K562 (cell line): ENCODE data around the gene SERF2. TPM values are rescaled to one million over a fixed set of nuclear protein-coding genes. Genes with fewer than 3 reads are reported as not detected.

Experiments used
- CREB1 ChIP-seq, 2 experiments: sonication (generic) in 1 of 2; formaldehyde crosslinking in 1 of 2; IDR thresholded peaks; 2 replicates each; pipeline versions ENCODE4 v1.6.1 to v1.8.0; 2012 to 2022; ENCODE audit warnings: inconsistent platforms in 1 of 2, mild to moderate bottlenecking in 1 of 2, missing genetic modification reagents in 1 of 2, moderate library complexity in 1 of 2
- CREBBP ChIP-seq: IDR thresholded peaks from one replicate; pipeline ENCODE4 v1.6.1; 2012; ENCODE audit warnings: low read depth, mild to moderate bottlenecking, control low read depth, inconsistent platforms, low read length
- HMG20B ChIP-seq: fragments of 250-450 bp; sonication (Bioruptor Pico); IDR thresholded peaks from 2 replicates; pipeline ENCODE4 v1.5.0; 2021; ENCODE audit warnings: mild to moderate bottlenecking
- JUNB ChIP-seq: fragments of 450-650 bp; formaldehyde crosslinking; conservative IDR thresholded peaks from 2 replicates; pipeline ENCODE4 v1.4.0; 2020; ENCODE audit warnings: mild to moderate bottlenecking
- KAT8 ChIP-seq: fragments of 450-650 bp; IDR thresholded peaks from 2 replicates; pipeline ENCODE4 v1.6.1; 2016; ENCODE audit warnings: low read depth, mild to moderate bottlenecking
- NBN ChIP-seq: fragments of 450-650 bp; IDR thresholded peaks from 2 replicates; pipeline ENCODE4 v1.6.1; 2016; ENCODE audit warnings: low read depth, mild to moderate bottlenecking
- NFE2L1 ChIP-seq: fragments of 450-650 bp; IDR thresholded peaks from 2 replicates; pipeline ENCODE4 v1.6.1; 2016; ENCODE audit warnings: missing genetic modification characterization, low read depth, mild to moderate bottlenecking, missing compliant biosample characterization, moderate library complexity, borderline replicate concordance
- SLC30A9 ChIP-seq: fragments of 250-450 bp; sonication (Bioruptor Pico); IDR thresholded peaks from 2 replicates; pipeline ENCODE4 v1.8.0; 2022; ENCODE audit warnings: mild to moderate bottlenecking, moderate library complexity
- SMARCB1 ChIP-seq: IDR thresholded peaks from 2 replicates; pipeline ENCODE4 v1.6.1; 2011; ENCODE audit warnings: improper control_type of control experiment, low read depth; ENCODE audit not compliant: insufficient read length
- TAF7 ChIP-seq: fragments of 450-650 bp; IDR thresholded peaks from 2 replicates; pipeline ENCODE4 v1.6.1; 2016; ENCODE audit warnings: missing genetic modification characterization, missing compliant biosample characterization
- ZC3H8 ChIP-seq: fragments of 450-650 bp; IDR thresholded peaks from 2 replicates; pipeline ENCODE4 v1.6.1; 2017
- ZNF165 ChIP-seq: fragments of 250-450 bp; sonication (Bioruptor Pico); IDR thresholded peaks from 2 replicates; pipeline ENCODE4 v1.4.0; 2020; ENCODE audit warnings: borderline replicate concordance
- ZNF584 ChIP-seq: fragments of 200-800 bp; sonication (Bioruptor generic); IDR thresholded peaks from 2 replicates; pipeline ENCODE4 v1.6.1; 2016; ENCODE audit warnings: low read depth, mild to moderate bottlenecking, missing genetic modification characterization, missing compliant biosample characterization
- ZZZ3 ChIP-seq: fragments of 450-650 bp; IDR thresholded peaks from 2 replicates; pipeline ENCODE4 v1.6.1; 2016; ENCODE audit warnings: antibody characterized with exemption, mild to moderate bottlenecking, moderate library complexity
- polyA plus RNA-seq, 8 experiments: library from polyadenylated mRNA; depleted of rRNA in 4 of 8; stranded (reverse) in 5 of 8; unstranded in 3 of 8; fragments of >200 nt; fragmentation: Nextera tagmentation in 2 of 8; fragmentation: Illumina TruSeq in 1 of 8; extraction: Ambion mirVana in 2 of 8; extraction: Trizol in 1 of 8; gene quantifications; 2 replicates each; pipeline versions ENCODE4 v1.2.1 to v1.2.3, GENCODE V29; 2011 to 2014; ENCODE audit warnings: inconsistent platforms in 1 of 8, missing spikeins in 1 of 8
- total RNA-seq, 7 experiments: library from RNA; depleted of rRNA in 6 of 7; stranded (reverse); fragments of >200 nt in 6 of 7; fragmentation: Illumina TruSeq in 2 of 7; extraction: Trizol in 2 of 7; gene quantifications; 2 replicates each; pipeline versions ENCODE4 v1.2.1 to v1.2.3, GENCODE V29; 2011 to 2021; ENCODE audit warnings: low replicate concordance in 1 of 7
- TF ChIP-seq, protein P1 (sequence below), 2 experiments: fragments of 250-450 bp in 1 of 2; fragments of 450-650 bp in 1 of 2; sonication (Bioruptor Pico) in 1 of 2; IDR thresholded peaks; 2 replicates each; pipeline versions ENCODE4 v1.6.1 to v1.8.0; 2016 to 2021; ENCODE audit warnings: mild to moderate bottlenecking in 2 of 2, moderate library complexity in 2 of 2, missing compliant biosample characterization in 1 of 2, missing genetic modification characterization in 1 of 2
- TF ChIP-seq, protein P2 (sequence below): sonication (generic); formaldehyde crosslinking; IDR thresholded peaks from 2 replicates; pipeline ENCODE4 v1.8.1; 2023; ENCODE audit warnings: mild to moderate bottlenecking, missing genetic modification reagents, moderate library complexity
- TF ChIP-seq, protein P3 (sequence below): conservative IDR thresholded peaks from 2 replicates; pipeline ENCODE4 v1.6.1; 2011; ENCODE audit warnings: low read depth, mild to moderate bottlenecking, low read length; ENCODE audit not compliant: control insufficient read depth
- TF ChIP-seq, protein P4 (sequence below): fragments of 200-400 bp; formaldehyde crosslinking; IDR thresholded peaks from 2 replicates; pipeline ENCODE4 v1.6.1; 2017; ENCODE audit warnings: mild to moderate bottlenecking, low read depth, low read length, moderate library complexity
- TF ChIP-seq, protein P5 (sequence below): sonication (generic); formaldehyde crosslinking; IDR thresholded peaks from 2 replicates; pipeline ENCODE4 v1.8.0; 2022; ENCODE audit warnings: mild to moderate bottlenecking, missing genetic modification reagents

Gene SERF2
- total and polyA plus RNA-seq, 9 of the 15 experiments (the other 6 are each of a cell fraction or from before 2014, with no cell fraction given), result 497 to 3,360 (median 867) TPM

DNA sequence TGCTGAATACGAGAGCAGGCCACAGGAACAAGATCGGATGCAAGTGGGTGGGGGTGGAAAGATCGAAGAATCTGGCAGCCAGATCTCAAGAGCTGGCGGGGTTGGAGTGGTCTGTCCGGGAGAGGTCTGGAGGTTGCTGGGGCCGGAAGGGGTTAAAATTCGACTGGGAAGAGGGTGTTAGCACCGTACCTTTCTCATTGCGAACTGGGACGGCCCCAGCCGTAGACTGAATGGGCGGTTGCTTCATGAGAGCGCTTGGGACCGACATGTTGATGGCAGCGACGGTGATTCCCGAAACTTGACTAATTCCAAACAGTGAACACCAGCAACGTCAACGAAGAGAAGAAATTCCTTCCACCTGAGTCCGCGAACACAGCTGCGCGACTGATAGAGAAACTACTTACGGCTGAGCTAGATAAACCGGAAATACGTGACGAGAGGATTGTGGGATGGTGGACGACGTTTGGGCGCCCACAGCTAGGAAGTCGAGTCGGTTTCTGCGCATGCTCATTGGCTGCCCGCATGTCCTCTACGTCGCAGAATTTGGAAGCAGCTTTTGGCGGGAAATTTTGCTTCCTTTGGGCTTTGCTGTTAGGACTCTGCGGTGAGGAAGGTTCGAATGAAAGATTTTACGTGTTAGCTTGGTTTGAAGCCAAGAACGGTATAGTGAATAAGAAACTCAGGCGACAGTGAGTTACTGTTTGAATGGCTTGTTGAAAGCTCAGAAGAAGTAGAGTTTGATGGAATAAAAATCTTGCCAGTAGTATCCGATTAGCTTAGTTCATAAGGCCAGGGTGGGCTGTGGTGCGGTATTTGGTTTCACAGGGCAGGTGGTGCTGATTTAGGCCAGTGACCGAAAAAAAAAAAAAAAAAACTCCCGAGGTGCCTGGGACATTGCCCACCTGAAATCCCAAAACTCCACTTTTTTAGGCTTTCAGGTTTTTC is 32.5 kb downstream of the SERF2 start, which contains the start of gene MFAP1 (continued):
- TF ChIP-seq CREB1 (IDR thresholded peaks at IDR 0.05), result peak; percentile 89
- peak; percentile 90 for TF ChIP-seq CREB1 (CRISPR knock-in tag; IDR thresholded peaks at IDR 0.05)
- TF ChIP-seq NBN, result peak; percentile 88; the same call in 1 of the 2 replicates
- TF ChIP-seq, protein P1, sequence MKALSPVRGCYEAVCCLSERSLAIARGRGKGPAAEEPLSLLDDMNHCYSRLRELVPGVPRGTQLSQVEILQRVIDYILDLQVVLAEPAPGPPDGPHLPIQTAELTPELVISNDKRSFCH (CRISPR knock-in tag; IDR thresholded peaks at IDR 0.05), result no peak
- TF ChIP-seq, protein P1 (tag; IDR thresholded peaks at IDR 0.05), result peak; percentile 45; the same call in 1 of the 2 replicates
- no peak for TF ChIP-seq JUNB (CRISPR knock-in tag)
- TF ChIP-seq TAF7 (tag), result 0 out of 2 replicates have a peak, but pooled peaks have one; percentile 34
- TF ChIP-seq SLC30A9 (CRISPR knock-in tag), result no peak
- TF ChIP-seq, protein P2, sequence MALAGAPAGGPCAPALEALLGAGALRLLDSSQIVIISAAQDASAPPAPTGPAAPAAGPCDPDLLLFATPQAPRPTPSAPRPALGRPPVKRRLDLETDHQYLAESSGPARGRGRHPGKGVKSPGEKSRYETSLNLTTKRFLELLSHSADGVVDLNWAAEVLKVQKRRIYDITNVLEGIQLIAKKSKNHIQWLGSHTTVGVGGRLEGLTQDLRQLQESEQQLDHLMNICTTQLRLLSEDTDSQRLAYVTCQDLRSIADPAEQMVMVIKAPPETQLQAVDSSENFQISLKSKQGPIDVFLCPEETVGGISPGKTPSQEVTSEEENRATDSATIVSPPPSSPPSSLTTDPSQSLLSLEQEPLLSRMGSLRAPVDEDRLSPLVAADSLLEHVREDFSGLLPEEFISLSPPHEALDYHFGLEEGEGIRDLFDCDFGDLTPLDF (CRISPR knock-in tag), result peak; percentile 97
- TF ChIP-seq HMG20B, result no peak
- no peak for TF ChIP-seq NFE2L1
- no peak; the same call in 1 of the 2 replicates for TF ChIP-seq ZZZ3
- TF ChIP-seq KAT8, result no peak
- no peak for TF ChIP-seq ZC3H8
- TF ChIP-seq ZNF165 (CRISPR knock-in tag), result no peak
- no peak for TF ChIP-seq CREBBP
- TF ChIP-seq ZNF584 (CRISPR knock-in tag), result no peak
- TF ChIP-seq, protein P3, sequence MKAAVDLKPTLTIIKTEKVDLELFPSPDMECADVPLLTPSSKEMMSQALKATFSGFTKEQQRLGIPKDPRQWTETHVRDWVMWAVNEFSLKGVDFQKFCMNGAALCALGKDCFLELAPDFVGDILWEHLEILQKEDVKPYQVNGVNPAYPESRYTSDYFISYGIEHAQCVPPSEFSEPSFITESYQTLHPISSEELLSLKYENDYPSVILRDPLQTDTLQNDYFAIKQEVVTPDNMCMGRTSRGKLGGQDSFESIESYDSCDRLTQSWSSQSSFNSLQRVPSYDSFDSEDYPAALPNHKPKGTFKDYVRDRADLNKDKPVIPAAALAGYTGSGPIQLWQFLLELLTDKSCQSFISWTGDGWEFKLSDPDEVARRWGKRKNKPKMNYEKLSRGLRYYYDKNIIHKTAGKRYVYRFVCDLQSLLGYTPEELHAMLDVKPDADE, result no peak; the same call in 1 of the 2 replicates
- TF ChIP-seq, protein P4, sequence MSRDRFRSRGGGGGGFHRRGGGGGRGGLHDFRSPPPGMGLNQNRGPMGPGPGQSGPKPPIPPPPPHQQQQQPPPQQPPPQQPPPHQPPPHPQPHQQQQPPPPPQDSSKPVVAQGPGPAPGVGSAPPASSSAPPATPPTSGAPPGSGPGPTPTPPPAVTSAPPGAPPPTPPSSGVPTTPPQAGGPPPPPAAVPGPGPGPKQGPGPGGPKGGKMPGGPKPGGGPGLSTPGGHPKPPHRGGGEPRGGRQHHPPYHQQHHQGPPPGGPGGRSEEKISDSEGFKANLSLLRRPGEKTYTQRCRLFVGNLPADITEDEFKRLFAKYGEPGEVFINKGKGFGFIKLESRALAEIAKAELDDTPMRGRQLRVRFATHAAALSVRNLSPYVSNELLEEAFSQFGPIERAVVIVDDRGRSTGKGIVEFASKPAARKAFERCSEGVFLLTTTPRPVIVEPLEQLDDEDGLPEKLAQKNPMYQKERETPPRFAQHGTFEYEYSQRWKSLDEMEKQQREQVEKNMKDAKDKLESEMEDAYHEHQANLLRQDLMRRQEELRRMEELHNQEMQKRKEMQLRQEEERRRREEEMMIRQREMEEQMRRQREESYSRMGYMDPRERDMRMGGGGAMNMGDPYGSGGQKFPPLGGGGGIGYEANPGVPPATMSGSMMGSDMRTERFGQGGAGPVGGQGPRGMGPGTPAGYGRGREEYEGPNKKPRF, result no peak
- no peak for TF ChIP-seq SMARCB1
- TF ChIP-seq, protein P5, sequence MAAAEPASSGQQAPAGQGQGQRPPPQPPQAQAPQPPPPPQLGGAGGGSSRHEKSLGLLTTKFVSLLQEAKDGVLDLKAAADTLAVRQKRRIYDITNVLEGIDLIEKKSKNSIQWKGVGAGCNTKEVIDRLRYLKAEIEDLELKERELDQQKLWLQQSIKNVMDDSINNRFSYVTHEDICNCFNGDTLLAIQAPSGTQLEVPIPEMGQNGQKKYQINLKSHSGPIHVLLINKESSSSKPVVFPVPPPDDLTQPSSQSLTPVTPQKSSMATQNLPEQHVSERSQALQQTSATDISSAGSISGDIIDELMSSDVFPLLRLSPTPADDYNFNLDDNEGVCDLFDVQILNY (CRISPR knock-in tag), result peak; percentile 47; the same call in 1 of the 2 replicates
